H9 (cell line): ENCODE measurements around the gene FOXJ3. TPM values are rescaled to one million over a fixed set of nuclear protein-coding genes. Genes with fewer than 3 reads are reported as not detected.

ENCODE experiments used
- DNase-seq: peaks from one replicate; pipeline ENCODE4 v3.0.0-alpha.2; 2017
- H2AFZ ChIP-seq: one replicate; pipeline ENCODE4 v1.6.1; 2013; ENCODE audit warnings: mild to moderate bottlenecking, low read length, control low read depth, moderate library complexity
- H2AK5ac ChIP-seq: 2 replicates; pipeline ENCODE4 v1.6.1; 2013; ENCODE audit warnings: low read length, control low read depth, mixed read lengths; ENCODE audit not compliant: insufficient read length
- H2BK120ac ChIP-seq: one replicate; pipeline ENCODE4 v1.6.1; 2013; ENCODE audit warnings: low read depth, mild to moderate bottlenecking, low read length, control low read depth, inconsistent platforms; ENCODE audit not compliant: poor library complexity, severe bottlenecking
- H2BK12ac ChIP-seq: 2 replicates; pipeline ENCODE4 v1.6.1; 2013; ENCODE audit warnings: low read length, control low read depth, mixed read lengths, low read depth; ENCODE audit not compliant: insufficient read length
- H2BK15ac ChIP-seq: 2 replicates; pipeline ENCODE4 v1.6.1; 2013; ENCODE audit warnings: low read depth, low read length, control low read depth
- H2BK20ac ChIP-seq: one replicate; pipeline ENCODE4 v1.6.1; 2013; ENCODE audit warnings: low read depth, mild to moderate bottlenecking, low read length, control low read depth, inconsistent platforms; ENCODE audit not compliant: poor library complexity, severe bottlenecking
- H2BK5ac ChIP-seq: 2 replicates; pipeline ENCODE4 v1.6.1; 2013; ENCODE audit warnings: low read length, control low read depth, mixed read lengths; ENCODE audit not compliant: insufficient read length
- H3K14ac ChIP-seq: 2 replicates; pipeline ENCODE4 v1.6.1; 2013; ENCODE audit warnings: low read length, control low read depth; ENCODE audit not compliant: insufficient read depth
- H3K18ac ChIP-seq: 2 replicates; pipeline ENCODE4 v1.6.1; 2013; ENCODE audit warnings: low read depth, mild to moderate bottlenecking, mixed read lengths, low read length, control low read depth; ENCODE audit not compliant: insufficient read length
- H3K23ac ChIP-seq: 2 replicates; pipeline ENCODE4 v1.6.1; 2013; ENCODE audit warnings: low read length, control low read depth, mixed read lengths, low read depth; ENCODE audit not compliant: insufficient read length
- H3K23me2 ChIP-seq: 2 replicates; pipeline ENCODE4 v1.6.1; 2013; ENCODE audit warnings: low read depth, mild to moderate bottlenecking, mixed read lengths, low read length, control low read depth; ENCODE audit not compliant: insufficient read length, poor library complexity, severe bottlenecking
- H3K27ac ChIP-seq: 2 replicates; pipeline ENCODE4 v1.5.1; 2013; ENCODE audit warnings: low read length, control low read depth, mixed read lengths, low read depth; ENCODE audit not compliant: insufficient read length
- H3K27me3 ChIP-seq: 2 replicates; pipeline ENCODE4 v1.6.1; 2013; ENCODE audit warnings: low read length, control low read depth, inconsistent platforms; ENCODE audit not compliant: insufficient read depth
- H3K4ac ChIP-seq: 2 replicates; pipeline ENCODE4 v1.6.1; 2013; ENCODE audit warnings: low read depth, mild to moderate bottlenecking, control low read depth, inconsistent platforms, low read length, moderate library complexity
- H3K4me1 ChIP-seq: 2 replicates; pipeline ENCODE4 v1.6.1; 2013; ENCODE audit warnings: low read length, control low read depth, inconsistent platforms; ENCODE audit not compliant: insufficient read depth
- H3K4me2 ChIP-seq: 2 replicates; pipeline ENCODE4 v1.6.1; 2013; ENCODE audit warnings: low read length, control low read depth, mixed read lengths; ENCODE audit not compliant: insufficient read length, insufficient read depth
- H3K56ac ChIP-seq: 2 replicates; pipeline ENCODE4 v1.6.1; 2013; ENCODE audit warnings: low read depth, mild to moderate bottlenecking, mixed read lengths, low read length, control low read depth; ENCODE audit not compliant: insufficient read length
- H3K79me1 ChIP-seq: 2 replicates; pipeline ENCODE4 v1.6.1; 2013; ENCODE audit warnings: low read depth, mild to moderate bottlenecking, moderate library complexity, low read length, control low read depth, inconsistent platforms; ENCODE audit not compliant: insufficient read depth, poor library complexity, severe bottlenecking
- H3K79me2 ChIP-seq: 2 replicates; pipeline ENCODE4 v1.6.1; 2013; ENCODE audit warnings: low read length, control low read depth, inconsistent platforms; ENCODE audit not compliant: insufficient read depth
- H3K9ac ChIP-seq: 2 replicates; pipeline ENCODE4 v1.6.1; 2013; ENCODE audit warnings: low read length, control low read depth, mixed read lengths; ENCODE audit not compliant: insufficient read length; ENCODE audit errors: extremely low read depth
- H3K9me3 ChIP-seq: one replicate; pipeline ENCODE4 v1.6.1; 2013; ENCODE audit warnings: low read depth, low read length, inconsistent platforms; ENCODE audit not compliant: control insufficient read depth
- H3T11ph ChIP-seq: one replicate; pipeline ENCODE4 v1.6.1; 2013; ENCODE audit warnings: mild to moderate bottlenecking, low read length, control low read depth, inconsistent platforms
- H4K20me1 ChIP-seq: one replicate; pipeline ENCODE4 v1.6.1; 2013; ENCODE audit not compliant: control insufficient read depth, insufficient read length, insufficient read depth
- H4K5ac ChIP-seq: 2 replicates; pipeline ENCODE4 v1.6.1; 2013; ENCODE audit warnings: low read depth, mild to moderate bottlenecking, mixed read lengths, low read length, control low read depth; ENCODE audit not compliant: insufficient read length
- H4K8ac ChIP-seq: replicated peaks from 2 replicates; pipeline ENCODE4 v1.6.1; 2013; ENCODE audit warnings: low read length, control low read depth, mixed read lengths, low read depth; ENCODE audit not compliant: insufficient read length
- H4K91ac ChIP-seq: 2 replicates; pipeline ENCODE4 v1.6.1; 2013; ENCODE audit warnings: low read depth, mild to moderate bottlenecking, moderate library complexity, mixed read lengths, low read length, control low read depth; ENCODE audit not compliant: insufficient read length
- H3K27ac Mint-ChIP-seq, 3 experiments: 2 replicates in 2 of 3; 3 replicates in 1 of 3; pipeline ENCODE4 v1.8.0; 2020 to 2021; ENCODE audit warnings: mixed read lengths in 3 of 3, mild to moderate bottlenecking in 1 of 3, moderate library complexity in 1 of 3
- H3K27me3 Mint-ChIP-seq: 2 replicates; pipeline ENCODE4 v1.8.0; 2021; ENCODE audit warnings: low read depth, mild to moderate bottlenecking, moderate library complexity, mixed read lengths
- H3K36me3 Mint-ChIP-seq, 3 experiments: 2 replicates in 2 of 3; 3 replicates in 1 of 3; pipeline ENCODE4 v1.8.0; 2020 to 2021; ENCODE audit warnings: low read depth in 3 of 3, mixed read lengths in 3 of 3; ENCODE audit not compliant: insufficient read depth in 1 of 3
- H3K4me1 Mint-ChIP-seq, 2 experiments: 2 replicates each; pipeline ENCODE4 v1.8.0; 2020; ENCODE audit warnings: mixed read lengths in 2 of 2
- H3K4me3 Mint-ChIP-seq, 2 experiments: 2 replicates in 1 of 2; 3 replicates in 1 of 2; pipeline ENCODE4 v1.8.0; 2020 to 2021; ENCODE audit warnings: mild to moderate bottlenecking in 2 of 2, mixed read lengths in 2 of 2, moderate library complexity in 1 of 2
- H3K9me3 Mint-ChIP-seq, 2 experiments: 2 replicates in 1 of 2; 3 replicates in 1 of 2; pipeline ENCODE4 v1.8.0; 2020; ENCODE audit warnings: mild to moderate bottlenecking in 2 of 2, mixed read lengths in 2 of 2, moderate library complexity in 1 of 2
- CTCF ChIP-seq: fragments of 200-600 bp; sonication (generic); conservative IDR thresholded peaks from 3 replicates; pipeline ENCODE4 v1.8.0; 2021; ENCODE audit warnings: antibody characterized with exemption, mild to moderate bottlenecking
- WGBS: extraction: QIAGEN DNeasy Blood & Tissue Kit; methylation state at CpG from one replicate; pipeline ENCODE4 v1.1.7; 2013; ENCODE audit warnings: missing lambda C conversion rate, low lambda C conversion rate, mixed read lengths; ENCODE audit not compliant: insufficient read length; ENCODE audit errors: extremely low coverage; 5-methylcytosine and 5-hydroxymethylcytosine counted together
- total RNA-seq: library from RNA; stranded (reverse); gene quantifications from 2 replicates; pipeline ENCODE4 v1.2.1, GENCODE V29; 2021

Gene FOXJ3
- total RNA-seq, 1 experiment from 2014 or later: 49.9 TPM

- Histone ChIP-seq H4K20me1 (no peaks in the 10 kb centered on the region), H3K79me2 (peaks cover 2% of the 10 kb centered on the region; the same call in 1 of the 2 replicates)
Observed at GRCh38 chr1:42219627-42220026, 115.4 kb downstream of the FOXJ3 start.

More at GRCh38 chr1:42219627-42220026, 115.4 kb downstream of the FOXJ3 start:
- WGBS: no CpG with 5 or more reads among the region's 1 CpG
- Histone ChIP-seq H3K4me2 (no peak overlapping the region), H3K14ac (no peak overlapping the region), H4K91ac (no peak overlapping the region), H3K9me3 (no peaks in the 10 kb centered on the region), H3K27me3 (no peaks in the 10 kb centered on the region), H3K18ac (no peak overlapping the region), H2AFZ (no peak overlapping the region), H3K23me2 (no peaks in the 10 kb centered on the region), H2BK5ac (no peak overlapping the region), H2BK20ac (no peak overlapping the region), H3K4me1 (peaks cover 2% of the 10 kb centered on the region; the same call in 1 of the 2 replicates), H3K56ac (no peak overlapping the region), H3K9ac (no peak overlapping the region), H2AK5ac (no peak overlapping the region), H3K79me1 (no peaks in the 10 kb centered on the region), H3K27ac (no peak overlapping the region), H2BK120ac (no peak overlapping the region), H4K8ac (no peak overlapping the region), H3T11ph (no peak overlapping the region), H2BK15ac (no peak overlapping the region), H3K23ac (no peak overlapping the region), H4K5ac (no peak overlapping the region), H2BK12ac (no peak overlapping the region), H3K4ac (no peak overlapping the region)
- Mint-ChIP-seq H3K4me1 (peaks cover 28 to 31% of the 10 kb centered on the region in 2 experiments), H3K36me3 (peaks cover 14 to 22% (median 16%) of the 10 kb centered on the region in 3 experiments), H3K27ac (peak overlapping the region in 1 of 3 experiments; percentile 62; a peak in 3 of 7 replicates), H3K4me3 (no peak overlapping the region), H3K27me3 (no peaks in the 10 kb centered on the region; the same call in 1 of the 2 replicates), H3K9me3 (peaks cover 3 to 9% of the 10 kb centered on the region in 2 experiments; a peak in 3 of 5 replicates)
- no peak for TF ChIP-seq CTCF
- DNase-seq: no peak
